HepG2 (cell line): ENCODE results near the gene BTN1A1. TPM values are rescaled to one million over a fixed set of nuclear protein-coding genes. Genes with fewer than 3 reads are reported as not detected.

Source experiments
- EP300 ChIP-seq, 3 experiments: sonication (generic) in 1 of 3; formaldehyde crosslinking in 1 of 3; IDR thresholded peaks; 2 replicates each; pipeline versions ENCODE4 v1.5.1 to v1.6.1; 2011 to 2020; ENCODE audit warnings: low read depth in 2 of 3, low read length in 2 of 3, borderline replicate concordance in 1 of 3, improper control_type of control experiment in 1 of 3, mild to moderate bottlenecking in 1 of 3, missing genetic modification reagents in 1 of 3, moderate library complexity in 1 of 3
- GRHL1 ChIP-seq: sonication (generic); formaldehyde crosslinking; conservative IDR thresholded peaks from 2 replicates; pipeline ENCODE4 v1.8.0; 2022; ENCODE audit warnings: missing genetic modification reagents
- HDAC1 ChIP-seq: sonication (generic); formaldehyde crosslinking; IDR thresholded peaks from 2 replicates; pipeline ENCODE4 v1.5.1; 2020; ENCODE audit warnings: mild to moderate bottlenecking, missing genetic modification reagents
- PITX1 ChIP-seq: sonication (generic); formaldehyde crosslinking; IDR thresholded peaks from 2 replicates; pipeline ENCODE4 v1.5.1; 2020; ENCODE audit warnings: mild to moderate bottlenecking, missing genetic modification reagents
- PRDM10 ChIP-seq: sonication (generic); formaldehyde crosslinking; IDR thresholded peaks from 2 replicates; pipeline ENCODE4 v1.4.0; 2020; ENCODE audit warnings: low read depth, missing genetic modification reagents
- PRPF4 ChIP-seq: fragments of 200-400 bp; formaldehyde crosslinking; IDR thresholded peaks from 2 replicates; pipeline ENCODE4 v1.6.1; 2016; ENCODE audit warnings: low read length, low read depth; ENCODE audit not compliant: poor library complexity, severe bottlenecking
- RBM39 ChIP-seq: fragments of 200-400 bp; formaldehyde crosslinking; IDR thresholded peaks from one replicate; pipeline ENCODE4 v1.6.1; 2018; ENCODE audit warnings: antibody characterized with exemption, mild to moderate bottlenecking, low read depth, low read length; ENCODE audit not compliant: poor library complexity, severe bottlenecking
- TGIF2 ChIP-seq: IDR thresholded peaks from 2 replicates; pipeline ENCODE4 v1.6.1; 2016; ENCODE audit warnings: control low read depth, missing compliant biosample characterization
- ZNF160 ChIP-seq: sonication (generic); formaldehyde crosslinking; IDR thresholded peaks from 2 replicates; pipeline ENCODE4 v1.8.0; 2022; ENCODE audit warnings: mild to moderate bottlenecking, inconsistent platforms, missing genetic modification reagents
- ZNF232 ChIP-seq: sonication (generic); formaldehyde crosslinking; IDR thresholded peaks from 2 replicates; pipeline ENCODE4 v1.4.0; 2020; ENCODE audit warnings: missing genetic modification reagents, borderline replicate concordance
- ZNF264 ChIP-seq: sonication (generic); formaldehyde crosslinking; IDR thresholded peaks from 2 replicates; pipeline ENCODE4 v1.4.0; 2020; ENCODE audit warnings: missing genetic modification reagents
- ZNF337 ChIP-seq: sonication (generic); formaldehyde crosslinking; IDR thresholded peaks from 2 replicates; pipeline ENCODE4 v1.5.1; 2020; ENCODE audit warnings: missing genetic modification reagents, low read depth, mild to moderate bottlenecking, borderline replicate concordance
- ZNF350 ChIP-seq: sonication (generic); formaldehyde crosslinking; IDR thresholded peaks from 2 replicates; pipeline ENCODE4 v1.4.0; 2020; ENCODE audit warnings: mild to moderate bottlenecking, low read depth, missing genetic modification reagents, borderline replicate concordance
- ZNF816 ChIP-seq: sonication (generic); formaldehyde crosslinking; IDR thresholded peaks from 2 replicates; pipeline ENCODE4 v1.8.0; 2022; ENCODE audit warnings: missing genetic modification reagents, mild to moderate bottlenecking, borderline replicate concordance
- polyA plus RNA-seq, 8 experiments: library from polyadenylated mRNA; depleted of rRNA in 3 of 8; stranded (reverse) in 7 of 8; unstranded in 1 of 8; fragments of >200 nt; fragmentation: Illumina TruSeq in 4 of 8; extraction: Trizol in 4 of 8; gene quantifications; 2 replicates each; pipeline versions ENCODE4 v1.2.1 to v1.2.3, GENCODE V29; 2011 to 2016; ENCODE audit warnings: low read depth in 4 of 8, missing spikeins in 1 of 8, mixed read lengths in 1 of 8; ENCODE audit not compliant: insufficient read depth in 1 of 8
- total RNA-seq, 5 experiments: library from RNA; depleted of rRNA; stranded (reverse); fragments of >200 nt; fragmentation: Illumina TruSeq; extraction: Trizol; gene quantifications; 2 replicates each; pipeline ENCODE4 v1.2.3, GENCODE V29; 2016; ENCODE audit warnings: low read depth in 1 of 5
- TF ChIP-seq, protein P1 (sequence below): sonication (generic); formaldehyde crosslinking; IDR thresholded peaks from 2 replicates; pipeline ENCODE4 v1.5.0; 2020; ENCODE audit warnings: mild to moderate bottlenecking, missing genetic modification reagents, borderline replicate concordance
- TF ChIP-seq, protein P2 (sequence below): sonication (generic); formaldehyde crosslinking; conservative IDR thresholded peaks from 2 replicates; pipeline ENCODE4 v1.8.0; 2022; ENCODE audit warnings: mild to moderate bottlenecking, moderate library complexity, missing genetic modification reagents

BTN1A1 gene
- total and polyA plus RNA-seq, 2 of the 13 experiments (the other 11 are each of a cell fraction or from before 2014, with no cell fraction given) = 0.04 TPM; not detected in 1

DNA sequence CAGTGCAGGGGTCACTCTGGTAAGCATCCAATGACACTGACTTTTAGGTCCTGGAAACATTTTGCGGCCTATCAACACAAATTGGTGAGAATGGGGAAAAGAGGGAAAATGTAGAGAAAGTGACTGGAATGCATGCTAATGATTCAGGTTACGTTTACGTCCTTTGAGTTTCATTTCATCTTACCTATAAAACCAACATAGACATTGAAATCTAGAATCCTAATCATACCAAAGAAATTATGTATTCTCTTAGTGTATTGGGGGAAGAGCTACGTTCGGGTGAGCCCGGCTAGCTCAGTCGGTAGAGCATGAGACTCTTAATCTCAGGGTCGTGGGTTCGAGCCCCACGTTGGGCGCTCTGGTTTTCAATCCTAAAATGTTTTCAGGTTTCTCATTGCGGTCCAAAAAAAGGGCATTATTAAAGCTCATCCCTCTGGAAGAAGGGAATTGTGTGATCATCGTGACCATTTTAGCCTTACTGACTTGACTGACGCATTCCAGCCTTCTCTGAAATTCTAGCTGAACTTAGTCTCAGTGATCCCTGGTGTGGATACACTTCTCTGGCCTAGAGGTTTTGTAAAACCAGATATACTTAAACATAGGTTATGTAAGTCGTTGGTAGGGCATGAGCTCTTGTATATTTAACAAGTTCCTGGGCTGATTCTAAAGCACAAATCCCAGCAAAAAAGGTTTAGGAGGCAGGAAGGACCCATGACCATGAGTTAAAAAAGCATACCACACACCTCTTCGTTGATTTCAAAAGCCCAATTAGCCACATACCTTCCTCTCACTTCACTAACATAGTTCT lies 56.4 kb downstream of the BTN1A1 start (continued):
- no peak; the same call in 1 of the 2 replicates for TF ChIP-seq ZNF232 (CRISPR knock-in tag)
- peak; percentile 77; the same call in 1 of the 2 replicates for TF ChIP-seq ZNF816
- peak; percentile 77; the same call in 1 of the 2 replicates for TF ChIP-seq ZNF350 (CRISPR knock-in tag)
- TF ChIP-seq ZNF337 (CRISPR knock-in tag) = peak; percentile 56; the same call in 1 of the 2 replicates
- TF ChIP-seq, protein P1, sequence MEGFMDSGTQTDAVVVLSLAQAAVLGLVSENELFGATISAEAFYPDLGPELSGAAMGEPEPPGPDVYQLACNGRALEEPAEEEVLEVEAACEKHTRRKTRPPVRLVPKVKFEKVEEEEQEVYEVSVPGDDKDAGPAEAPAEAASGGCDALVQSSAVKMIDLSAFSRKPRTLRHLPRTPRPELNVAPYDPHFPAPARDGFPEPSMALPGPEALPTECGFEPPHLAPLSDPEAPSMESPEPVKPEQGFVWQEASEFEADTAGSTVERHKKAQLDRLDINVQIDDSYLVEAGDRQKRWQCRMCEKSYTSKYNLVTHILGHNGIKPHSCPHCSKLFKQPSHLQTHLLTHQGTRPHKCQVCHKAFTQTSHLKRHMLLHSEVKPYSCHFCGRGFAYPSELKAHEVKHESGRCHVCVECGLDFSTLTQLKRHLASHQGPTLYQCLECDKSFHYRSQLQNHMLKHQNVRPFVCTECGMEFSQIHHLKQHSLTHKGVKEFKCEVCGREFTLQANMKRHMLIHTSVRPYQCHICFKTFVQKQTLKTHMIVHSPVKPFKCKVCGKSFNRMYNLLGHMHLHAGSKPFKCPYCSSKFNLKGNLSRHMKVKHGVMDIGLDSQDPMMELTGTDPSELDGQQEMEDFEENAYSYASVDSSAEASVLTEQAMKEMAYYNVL (CRISPR knock-in tag) = peak; percentile 92
- TF ChIP-seq, protein P2, sequence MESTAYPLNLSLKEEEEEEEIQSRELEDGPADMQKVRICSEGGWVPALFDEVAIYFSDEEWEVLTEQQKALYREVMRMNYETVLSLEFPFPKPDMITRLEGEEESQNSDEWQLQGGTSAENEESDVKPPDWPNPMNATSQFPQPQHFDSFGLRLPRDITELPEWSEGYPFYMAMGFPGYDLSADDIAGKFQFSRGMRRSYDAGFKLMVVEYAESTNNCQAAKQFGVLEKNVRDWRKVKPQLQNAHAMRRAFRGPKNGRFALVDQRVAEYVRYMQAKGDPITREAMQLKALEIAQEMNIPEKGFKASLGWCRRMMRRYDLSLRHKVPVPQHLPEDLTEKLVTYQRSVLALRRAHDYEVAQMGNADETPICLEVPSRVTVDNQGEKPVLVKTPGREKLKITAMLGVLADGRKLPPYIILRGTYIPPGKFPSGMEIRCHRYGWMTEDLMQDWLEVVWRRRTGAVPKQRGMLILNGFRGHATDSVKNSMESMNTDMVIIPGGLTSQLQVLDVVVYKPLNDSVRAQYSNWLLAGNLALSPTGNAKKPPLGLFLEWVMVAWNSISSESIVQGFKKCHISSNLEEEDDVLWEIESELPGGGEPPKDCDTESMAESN (CRISPR knock-in tag) = peak; percentile 85
- peak; percentile 28; the same call in 1 of the 2 replicates for TF ChIP-seq TGIF2 (CRISPR knock-in tag)
- peak; percentile 62; the same call in 1 of the 2 replicates for TF ChIP-seq ZNF160 (CRISPR knock-in tag)
- TF ChIP-seq HDAC1 (CRISPR knock-in tag) = peak; percentile 71
- TF ChIP-seq PRPF4 = peak; percentile 87
- TF ChIP-seq GRHL1 (CRISPR knock-in tag) = no peak
- no peak for TF ChIP-seq RBM39
- TF ChIP-seq PITX1 (CRISPR knock-in tag) = peak; percentile 82
- TF ChIP-seq EP300 (IDR thresholded peaks at IDR 0.05; ENCODE audit: low read depth in 2 of 2, low read length in 2 of 2) = peak in 1 of 2 experiments; percentile 38; a peak in 1 of 4 replicates
- TF ChIP-seq EP300 (CRISPR knock-in tag; IDR thresholded peaks at IDR 0.05; ENCODE audit: borderline replicate concordance) = no peak
- TF ChIP-seq ZNF264 = peak; percentile 68; the same call in 1 of the 2 replicates
- no peak; the same call in 1 of the 2 replicates for TF ChIP-seq PRDM10 (CRISPR knock-in tag)
